Stimulated activated CD4-positive, alpha-beta T cell treated with anti-CD3 and anti-CD28 coated beads, Interleukin-2, amount 100 ng/mL, for 4 hours (primary cell): ENCODE results near the gene SERINC4.
"Not testable (repeated sequence)": the region's sequence is repeated elsewhere in the genome, so short reads cannot be mapped to it uniquely, and the experiment has no call there.

Experiments used
- DNase-seq: peaks from one replicate; pipeline ENCODE4 v3.0.0-alpha.2; 2020; ENCODE audit warnings: low read depth

The SERINC4 gene

DNA sequence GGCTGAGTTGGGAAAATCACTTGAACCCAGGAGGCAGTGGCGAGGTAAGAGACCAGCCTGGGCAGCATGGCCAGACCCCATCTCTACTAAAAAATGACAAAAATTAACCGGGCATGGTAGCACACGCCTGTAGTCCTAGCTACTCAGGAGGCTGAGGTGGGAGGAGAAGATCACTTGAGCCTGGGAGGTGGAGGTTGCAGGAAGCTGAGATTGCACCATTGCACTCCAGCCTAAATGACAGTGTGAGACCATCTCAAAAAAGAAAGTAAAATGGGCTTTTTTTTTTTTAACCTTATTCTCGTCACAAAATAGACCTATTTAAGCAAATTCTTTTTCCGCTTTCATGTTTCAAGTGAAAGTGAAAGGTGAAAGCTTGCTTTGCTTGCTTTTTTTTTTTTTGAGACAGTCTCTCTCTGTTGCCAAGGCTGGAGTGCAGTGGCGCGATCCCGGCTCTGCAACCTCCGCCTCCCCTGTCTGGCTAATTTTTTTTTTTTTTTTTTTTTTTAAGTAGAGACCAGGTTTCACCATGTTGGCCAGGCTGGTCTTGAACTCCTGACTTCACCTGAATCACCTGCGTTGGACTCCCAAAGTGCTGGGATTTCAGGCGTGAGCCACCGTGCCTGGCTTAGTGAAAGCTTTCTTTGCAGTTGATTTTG is 50.2 kb downstream of the SERINC4 start:
- peak; percentile 31 for DNase-seq

DNA sequence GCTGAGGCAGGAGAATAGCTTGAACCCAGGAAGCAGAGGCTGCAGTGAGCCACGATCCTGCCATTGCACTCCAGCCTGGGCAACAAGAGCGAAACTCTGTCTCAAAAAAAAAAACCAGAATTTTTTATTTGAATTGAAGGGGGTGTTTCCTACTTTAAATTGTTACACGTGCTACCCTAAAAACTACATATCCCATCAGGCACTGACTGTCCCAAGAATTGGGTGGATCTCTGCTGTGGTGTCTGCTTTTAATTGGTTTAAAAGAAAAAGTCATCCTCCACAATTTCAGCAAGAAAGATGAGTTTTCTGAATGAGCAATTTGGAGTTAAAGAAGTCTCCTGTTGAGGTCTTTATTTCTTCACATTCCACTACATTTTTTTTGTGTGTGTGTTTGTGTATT is 51.6 kb downstream of the SERINC4 start:
- no peak for DNase-seq

DNA sequence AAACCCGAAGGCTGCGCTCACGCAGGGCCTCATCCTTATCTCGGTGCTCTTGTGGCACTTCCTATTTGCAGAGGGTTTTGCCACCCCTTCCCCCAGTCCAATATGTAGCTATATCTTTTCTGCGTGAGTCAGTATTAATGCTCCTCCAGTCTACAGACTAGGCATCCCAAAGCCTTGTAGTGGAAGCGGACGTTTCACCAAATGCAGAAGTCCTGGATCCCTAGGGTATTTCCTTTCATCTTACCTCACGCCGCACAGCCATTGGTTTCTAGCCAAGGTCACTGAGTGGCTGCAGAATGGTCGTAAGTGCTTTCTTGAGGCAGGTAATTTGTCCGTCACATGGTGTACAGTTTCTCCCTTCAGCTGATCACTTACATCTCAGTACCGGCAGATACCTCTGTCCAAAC is 53.1 kb downstream of the SERINC4 start:
- not testable (repeated sequence) for DNase-seq

DNA sequence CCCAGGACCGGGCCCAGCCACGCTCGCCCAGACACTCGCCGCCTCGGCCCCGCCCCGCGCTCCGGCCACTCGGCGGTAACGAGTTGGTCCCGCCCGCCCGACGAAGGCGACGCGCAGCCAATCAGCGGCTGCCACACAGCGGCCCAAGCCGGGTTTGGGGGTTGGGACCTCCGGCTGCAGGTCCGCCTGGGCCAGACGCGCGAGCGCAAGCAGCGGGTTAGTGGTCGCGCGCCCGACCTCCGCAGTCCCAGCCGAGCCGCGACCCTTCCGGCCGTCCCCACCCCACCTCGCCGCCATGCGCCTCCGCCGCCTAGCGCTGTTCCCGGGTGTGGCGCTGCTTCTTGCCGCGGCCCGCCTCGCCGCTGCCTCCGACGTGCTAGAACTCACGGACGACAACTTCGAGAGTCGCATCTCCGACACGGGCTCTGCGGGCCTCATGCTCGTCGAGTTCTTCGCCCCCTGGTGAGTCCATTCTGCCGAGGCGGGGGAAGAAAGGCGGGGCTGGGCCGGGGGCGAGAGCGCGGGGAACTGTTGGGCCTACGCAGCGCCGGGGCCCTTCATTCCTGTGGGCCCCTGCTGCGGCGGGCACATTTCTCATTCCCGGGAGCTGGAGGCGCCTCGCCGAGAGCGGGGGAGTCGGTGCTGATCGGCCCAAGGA is 53.6 kb downstream of the SERINC4 start, which contains the start of gene PDIA3:
Gene PDIA3, plus strand, starts transcription at position 194 of the 658 bp plus-strand sequence. Its CDS starts 102 bp downstream, at position 296.
- DNase-seq = peak; percentile 75
